DOHH2 (cell line): Measurements from ENCODE around the gene MROH2B.
A peak's percentile ranks its signal among the peaks of the same experiment; 100 is the strongest.

Experiments
- H3F3A ChIP-seq: fragments of 200-600 bp; sonication (generic), shearing (Covaris generic); 2 replicates; pipeline ENCODE4 v1.6.0; 2016; ENCODE audit warnings: antibody characterized with exemption, mild to moderate bottlenecking; ENCODE audit not compliant: control insufficient read depth, insufficient read depth
- H3K27ac ChIP-seq: fragments of 200-600 bp; sonication (generic); 2 replicates; pipeline ENCODE4 v1.5.1; 2014; ENCODE audit warnings: low read depth, mild to moderate bottlenecking, low read length, moderate library complexity
- H3K27me3 ChIP-seq: fragments of 200-600 bp; sonication (generic); 2 replicates; pipeline ENCODE4 v1.6.1; 2014; ENCODE audit warnings: mild to moderate bottlenecking, low read length, mixed read lengths; ENCODE audit not compliant: control insufficient read depth
- H3K36me3 ChIP-seq: fragments of 200-600 bp; sonication (generic); 2 replicates; pipeline ENCODE4 v1.6.1; 2014; ENCODE audit warnings: mild to moderate bottlenecking, low read length, moderate library complexity, mixed read lengths; ENCODE audit not compliant: control insufficient read depth
- H3K4me1 ChIP-seq: fragments of 200-600 bp; sonication (generic); 2 replicates; pipeline ENCODE4 v1.6.1; 2014; ENCODE audit warnings: mild to moderate bottlenecking, low read length, mixed read lengths; ENCODE audit not compliant: control insufficient read depth
- H3K4me2 ChIP-seq: fragments of 200-600 bp; sonication (generic); 2 replicates; pipeline ENCODE4 v1.6.0; 2014; ENCODE audit warnings: mild to moderate bottlenecking, low read length, moderate library complexity
- H3K4me3 ChIP-seq: fragments of 200-600 bp; sonication (generic); 2 replicates; pipeline ENCODE4 v1.5.1; 2014; ENCODE audit warnings: mild to moderate bottlenecking, low read length, mixed read lengths
- H3K79me2 ChIP-seq: fragments of 200-600 bp; sonication (generic); 2 replicates; pipeline ENCODE4 v1.6.1; 2014; ENCODE audit warnings: mild to moderate bottlenecking, low read length, mixed read lengths; ENCODE audit not compliant: control insufficient read depth
- H3K9me2 ChIP-seq: fragments of 200-600 bp; sonication (generic); replicated peaks from 2 replicates; pipeline ENCODE4 v1.6.1; 2014; ENCODE audit warnings: mild to moderate bottlenecking, low read length, mixed read lengths; ENCODE audit not compliant: control insufficient read depth
- H3K9me3 ChIP-seq: fragments of 200-600 bp; sonication (generic); 2 replicates; pipeline ENCODE4 v1.6.1; 2014; ENCODE audit warnings: antibody characterized with exemption, low read length, mixed read lengths; ENCODE audit not compliant: control insufficient read depth, insufficient read depth
- H4K20me1 ChIP-seq: fragments of 200-600 bp; sonication (generic); 2 replicates; pipeline ENCODE4 v1.6.0; 2014; ENCODE audit warnings: low read depth, mild to moderate bottlenecking, antibody characterized with exemption, low read length, moderate library complexity; ENCODE audit not compliant: control insufficient read depth, insufficient read depth
- CTCF ChIP-seq: fragments of 200-600 bp; sonication (generic); IDR thresholded peaks from one replicate; pipeline ENCODE4 v1.5.1; 2014; ENCODE audit warnings: antibody characterized with exemption, mild to moderate bottlenecking, low read depth, low read length; ENCODE audit not compliant: poor library complexity, severe bottlenecking
- EZH2phosphoT487 ChIP-seq: fragments of 200-600 bp; sonication (generic); IDR thresholded peaks from 2 replicates; pipeline ENCODE4 v1.6.1; 2017; ENCODE audit warnings: borderline replicate concordance, mild to moderate bottlenecking, antibody characterized with exemption, low read length, moderate library complexity, mixed read lengths

MROH2B gene

GRCh38 chr5:41097642-41098041, 26.5 kb upstream of the MROH2B start:
- no peak for TF ChIP-seq EZH2phosphoT487
- no peak for TF ChIP-seq CTCF
- Histone ChIP-seq H3K4me3 (peak overlapping the region; percentile 31), H3K4me2 (peak overlapping the region; percentile 48), H3K9me2 (no peaks in the 10 kb centered on the region), H3K4me1 (peaks cover 21% of the 10 kb centered on the region), H3K27ac (no peak overlapping the region), H3K79me2 (no peaks in the 10 kb centered on the region), H4K20me1 (no peaks in the 10 kb centered on the region), H3K27me3 (no peaks in the 10 kb centered on the region), H3K9me3 (no peaks in the 10 kb centered on the region), H3F3A (no peaks in the 10 kb centered on the region), H3K36me3 (no peaks in the 10 kb centered on the region)

- no peak overlapping the region for H3K4me2 ChIP-seq
- TF ChIP-seq CTCF, result no peak
Measured at GRCh38 chr5:41095324-41096101, 24.4 kb upstream of the MROH2B start.

GRCh38 chr5:41094871-41095270, 23.7 kb upstream of the MROH2B start:
- Histone ChIP-seq H3K9me3 (no peaks in the 10 kb centered on the region), H3K27me3 (no peaks in the 10 kb centered on the region), H3K36me3 (no peaks in the 10 kb centered on the region), H3K79me2 (no peaks in the 10 kb centered on the region), H3F3A (no peaks in the 10 kb centered on the region), H3K4me3 (no peak overlapping the region), H3K4me1 (peaks cover 21% of the 10 kb centered on the region), H3K27ac (no peak overlapping the region), H3K9me2 (no peaks in the 10 kb centered on the region), H3K4me2 (no peak overlapping the region), H4K20me1 (no peaks in the 10 kb centered on the region)
- TF ChIP-seq CTCF (no peak), EZH2phosphoT487 (no peak)

More at GRCh38 chr5:41095324-41096101, 24.4 kb upstream of the MROH2B start:
- Histone ChIP-seq H3K4me1 (peaks cover 21% of the 10 kb centered on the region), H3K4me3 (no peak overlapping the region), H3K27me3 (no peaks in the 10 kb centered on the region), H3K36me3 (no peaks in the 10 kb centered on the region), H3K9me2 (no peaks in the 10 kb centered on the region), H3K79me2 (no peaks in the 10 kb centered on the region), H3F3A (no peaks in the 10 kb centered on the region), H3K9me3 (no peaks in the 10 kb centered on the region), H3K27ac (no peak overlapping the region), H4K20me1 (no peaks in the 10 kb centered on the region)
